Measurements from ENCODE around the gene RSBN1.
"Not testable (repeated sequence)": the region's sequence is repeated elsewhere in the genome, so short reads cannot be mapped to it uniquely, and the experiment has no call there.

RSBN1 gene

DNA sequence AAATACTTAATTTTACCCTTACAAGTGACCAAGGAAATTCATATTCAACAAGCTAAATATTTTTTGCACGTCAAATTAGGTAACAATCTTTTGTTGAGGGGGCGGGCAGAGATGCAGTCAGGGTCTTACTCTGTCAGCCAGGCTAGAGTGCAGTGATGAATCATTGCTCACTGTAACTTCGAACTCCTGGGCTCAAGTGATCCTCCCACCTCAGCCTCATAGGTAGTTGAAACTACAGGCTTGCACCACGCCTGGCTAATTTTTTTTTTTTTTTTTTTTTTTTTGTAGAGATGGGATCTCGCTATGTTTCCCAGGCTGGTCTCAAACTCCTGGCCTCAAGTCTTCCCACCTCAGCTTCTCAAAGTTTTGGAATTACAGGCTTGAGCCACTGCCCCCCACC is 79.5 kb downstream of the RSBN1 start:
- no peak for DNase-seq

DNA sequence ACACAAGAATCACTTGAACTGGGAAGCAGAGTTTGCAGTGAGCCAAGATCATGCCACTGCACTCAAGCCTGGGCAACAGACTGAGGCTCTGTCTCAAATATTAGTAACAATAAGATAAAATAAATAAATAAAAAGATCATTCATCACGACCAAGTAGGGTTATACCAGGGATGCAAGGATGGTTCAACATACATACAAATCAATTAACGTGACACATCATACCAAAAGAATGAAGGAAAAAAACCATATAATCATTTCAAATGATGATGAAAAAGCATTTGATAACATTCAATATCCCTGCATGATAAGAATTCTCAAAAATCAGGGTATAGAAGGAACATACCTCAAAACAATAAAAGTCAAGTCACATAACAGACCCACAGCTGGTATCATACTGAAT is 91.3 kb downstream of the RSBN1 start:
- DNase-seq, result no peak

DNA sequence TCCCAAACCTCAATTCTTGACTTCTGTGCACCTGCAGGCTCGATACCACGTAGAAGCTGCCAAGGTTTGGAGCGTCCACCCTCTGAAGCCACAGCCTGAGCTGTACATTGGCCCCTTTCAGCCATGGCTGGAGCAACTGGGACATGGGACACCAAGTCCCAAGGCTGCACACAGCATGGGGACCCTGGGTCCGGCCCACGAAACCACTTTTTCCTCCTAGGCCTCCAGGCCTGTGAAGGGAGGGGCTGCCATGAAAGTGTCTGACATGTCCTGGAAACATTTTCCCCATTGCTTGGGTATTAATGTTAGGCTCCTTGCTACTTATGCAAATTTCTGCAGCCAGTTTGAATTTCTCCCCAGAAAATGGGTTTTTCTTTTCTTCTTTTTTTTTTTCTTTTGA is 93.7 kb downstream of the RSBN1 start:
- not testable (repeated sequence) for DNase-seq

DNA sequence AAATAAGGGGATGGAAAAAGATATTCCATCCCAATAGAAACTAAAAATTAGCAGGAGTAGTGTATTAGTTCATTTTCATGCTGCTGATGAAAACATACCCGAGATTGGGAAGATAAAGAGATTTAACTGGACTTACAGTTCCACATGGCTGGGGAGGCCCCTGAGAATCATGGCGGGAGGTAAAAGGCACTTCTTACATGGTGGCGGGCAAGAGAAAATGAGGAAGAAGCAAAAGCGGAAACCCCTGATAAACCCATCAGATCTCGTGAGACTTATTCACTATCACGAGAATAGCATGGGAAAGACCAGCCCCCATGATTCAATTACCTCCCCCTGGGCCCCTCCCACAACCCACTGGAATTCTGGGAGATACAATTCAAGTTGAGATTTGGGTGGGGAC is 94.8 kb downstream of the RSBN1 start:
- not testable (repeated sequence) for DNase-seq

DNA sequence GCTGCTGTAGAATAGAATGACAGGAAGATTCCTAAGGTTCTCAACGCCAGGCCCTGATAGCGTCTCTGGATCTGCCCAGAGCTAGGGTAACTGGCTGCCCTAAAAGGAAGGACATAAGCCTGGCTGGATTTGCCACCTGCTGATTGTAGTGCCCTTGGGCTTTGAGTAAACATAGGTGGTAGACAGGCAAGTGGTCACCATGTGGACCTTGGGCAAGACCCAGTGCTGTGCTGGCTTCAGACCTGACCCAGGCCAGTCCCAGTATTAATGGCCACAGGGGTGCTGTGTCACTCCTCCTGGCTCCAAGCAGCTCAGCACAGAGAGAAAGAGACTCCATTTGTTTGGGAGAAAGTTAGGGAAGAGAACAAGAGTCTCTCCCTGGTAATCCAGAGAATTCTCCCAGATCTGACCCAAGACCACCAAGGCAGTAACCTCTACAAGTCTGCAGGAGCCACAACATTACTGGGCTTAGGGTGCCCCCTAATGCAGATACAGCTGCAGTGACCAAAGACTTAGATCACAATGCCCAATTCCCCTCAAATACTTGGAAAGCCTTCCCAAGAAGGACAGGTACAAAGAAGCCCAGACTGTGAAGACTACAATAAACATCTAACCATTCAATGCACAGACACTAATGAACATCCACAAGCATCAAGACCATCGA is 97.5 kb downstream of the RSBN1 start:
- DNase-seq, result peak; percentile 29

Measured in OCI-M1 (cell line).